Immature natural killer cell (primary cell): Measurements from ENCODE around the gene FBXO36. TPM values are rescaled to one million over a fixed set of nuclear protein-coding genes. Genes with fewer than 3 reads are reported as not detected.

Experiments
- DNase-seq, 3 donors: peaks; one replicate each; pipeline ENCODE4 v3.0.0; 2022; ENCODE audit warnings: mixed read lengths in 1 of 3
- H3K27ac Mint-ChIP-seq, 6 donors: one replicate each; pipeline ENCODE4 v1.8.0; 2020; ENCODE audit warnings: mixed read lengths in 6 of 6, mild to moderate bottlenecking in 5 of 6, inconsistent platforms in 4 of 6, moderate library complexity in 3 of 6
- H3K27me3 Mint-ChIP-seq, 3 donors: one replicate each; pipeline ENCODE4 v1.8.0; 2020 to 2021; ENCODE audit warnings: low read depth in 3 of 3, mild to moderate bottlenecking in 3 of 3, mixed read lengths in 3 of 3, moderate library complexity in 3 of 3, inconsistent platforms in 1 of 3
- H3K36me3 Mint-ChIP-seq, 3 donors: one replicate each; pipeline ENCODE4 v1.8.0; 2020; ENCODE audit warnings: mixed read lengths in 3 of 3, inconsistent platforms in 2 of 3, mild to moderate bottlenecking in 2 of 3
- H3K4me1 Mint-ChIP-seq, 2 donors: one replicate each; pipeline ENCODE4 v1.8.0; 2020; ENCODE audit warnings: inconsistent platforms in 2 of 2, mild to moderate bottlenecking in 2 of 2, mixed read lengths in 2 of 2, moderate library complexity in 1 of 2
- H3K4me3 Mint-ChIP-seq, 5 donors: one replicate each; pipeline ENCODE4 v1.8.0; 2020; ENCODE audit warnings: mild to moderate bottlenecking in 5 of 5, mixed read lengths in 5 of 5, inconsistent platforms in 3 of 5, moderate library complexity in 3 of 5
- H3K9me3 Mint-ChIP-seq, 6 donors: one replicate each; pipeline ENCODE4 v1.8.0; 2020; ENCODE audit warnings: mild to moderate bottlenecking in 6 of 6, mixed read lengths in 6 of 6, inconsistent platforms in 4 of 6, moderate library complexity in 3 of 6
- polyA plus RNA-seq, 3 donors: library from polyadenylated mRNA; unstranded; fragments of 300-500 nt; fragmentation: Illumina TruSeq; gene quantifications; one replicate each; pipeline ENCODE4 v1.2.3, GENCODE V29; 2021

FBXO36 gene
- polyA plus RNA-seq, 3 donors from 2014 or later, result 0.41 to 3.7 (median 1.3) TPM

GRCh38 chr2:230011617-230012016 is 89.3 kb downstream of the FBXO36 start:
- no peak overlapping the region for H3K27ac Mint-ChIP-seq
- peaks cover 3 to 9% of the 10 kb centered on the region in 2 donors for H3K4me1 Mint-ChIP-seq
- no peak overlapping the region for H3K4me3 Mint-ChIP-seq
- DNase-seq, result no peak
- peaks cover 0 to 1% (median 0%) of the 10 kb centered on the region in 3 donors for H3K27me3 Mint-ChIP-seq
- H3K9me3 Mint-ChIP-seq, result no peaks in the 10 kb centered on the region
- no peaks in the 10 kb centered on the region for H3K36me3 Mint-ChIP-seq

- H3K27me3 Mint-ChIP-seq, result peaks cover 0 to 1% (median 0%) of the 10 kb centered on the region in 3 donors
- H3K27ac Mint-ChIP-seq, result no peak overlapping the region
- peaks cover 3 to 9% of the 10 kb centered on the region in 2 donors for H3K4me1 Mint-ChIP-seq
- H3K36me3 Mint-ChIP-seq, result no peaks in the 10 kb centered on the region
- no peaks in the 10 kb centered on the region for H3K9me3 Mint-ChIP-seq
- DNase-seq, result no peak
- no peak overlapping the region for H3K4me3 Mint-ChIP-seq
Observed at GRCh38 chr2:230012267-230012884, 90.1 kb downstream of the FBXO36 start.

- Mint-ChIP-seq H3K9me3 (no peaks in the 10 kb centered on the region), H3K4me3 (no peak overlapping the region), H3K36me3 (no peaks in the 10 kb centered on the region), H3K27ac (no peak overlapping the region), H3K4me1 (no peaks in the 10 kb centered on the region), H3K27me3 (peaks cover 0 to 7% (median 0%) of the 10 kb centered on the region in 3 donors)
- DNase-seq, result no peak
Observed at GRCh38 chr2:230016844-230017243, 94.5 kb downstream of the FBXO36 start.

GRCh38 chr2:230018153-230018552 is 95.8 kb downstream of the FBXO36 start:
- no peaks in the 10 kb centered on the region for H3K9me3 Mint-ChIP-seq
- H3K4me3 Mint-ChIP-seq, result no peak overlapping the region
- H3K4me1 Mint-ChIP-seq, result no peaks in the 10 kb centered on the region
- peaks cover 0 to 7% (median 0%) of the 10 kb centered on the region in 3 donors for H3K27me3 Mint-ChIP-seq
- H3K36me3 Mint-ChIP-seq, result no peaks in the 10 kb centered on the region
- no peak overlapping the region for H3K27ac Mint-ChIP-seq
- no peak for DNase-seq

GRCh38 chr2:230019742-230020141 is 97.4 kb downstream of the FBXO36 start:
- no peak overlapping the region for H3K4me3 Mint-ChIP-seq
- H3K27me3 Mint-ChIP-seq, result peaks cover 0 to 8% (median 0%) of the 10 kb centered on the region in 3 donors
- no peak overlapping the region for H3K27ac Mint-ChIP-seq
- no peaks in the 10 kb centered on the region for H3K9me3 Mint-ChIP-seq
- DNase-seq, result no peak
- no peaks in the 10 kb centered on the region for H3K4me1 Mint-ChIP-seq
- no peaks in the 10 kb centered on the region for H3K36me3 Mint-ChIP-seq

- H3K9me3 Mint-ChIP-seq, result no peaks in the 10 kb centered on the region
- no peaks in the 10 kb centered on the region for H3K4me1 Mint-ChIP-seq
- H3K27ac Mint-ChIP-seq, result no peak overlapping the region
- H3K36me3 Mint-ChIP-seq, result no peaks in the 10 kb centered on the region
- no peak overlapping the region for H3K4me3 Mint-ChIP-seq
- no peak for DNase-seq
- H3K27me3 Mint-ChIP-seq, result peaks cover 0 to 8% (median 0%) of the 10 kb centered on the region in 3 donors
Observed at GRCh38 chr2:230023313-230023712, 101.0 kb downstream of the FBXO36 start.

GRCh38 chr2:230042195-230042594 is 119.9 kb downstream of the FBXO36 start:
- no peak for DNase-seq
- H3K27ac Mint-ChIP-seq, result no peak overlapping the region
- no peaks in the 10 kb centered on the region for H3K36me3 Mint-ChIP-seq
- no peaks in the 10 kb centered on the region for H3K9me3 Mint-ChIP-seq
- no peak overlapping the region for H3K4me3 Mint-ChIP-seq
- H3K4me1 Mint-ChIP-seq, result no peaks in the 10 kb centered on the region
- peaks cover 0 to 3% (median 2%) of the 10 kb centered on the region in 3 donors for H3K27me3 Mint-ChIP-seq

GRCh38 chr2:230043025-230043424 is 120.7 kb downstream of the FBXO36 start:
- Mint-ChIP-seq H3K36me3 (no peaks in the 10 kb centered on the region), H3K27me3 (peaks cover 0 to 3% (median 2%) of the 10 kb centered on the region in 3 donors), H3K4me3 (no peak overlapping the region), H3K9me3 (no peaks in the 10 kb centered on the region), H3K27ac (no peak overlapping the region), H3K4me1 (no peaks in the 10 kb centered on the region)
- DNase-seq, result no peak

GRCh38 chr2:230043461-230043860 is 121.2 kb downstream of the FBXO36 start:
- Mint-ChIP-seq H3K27me3 (peaks cover 0 to 3% (median 2%) of the 10 kb centered on the region in 3 donors), H3K36me3 (no peaks in the 10 kb centered on the region), H3K4me3 (no peak overlapping the region), H3K9me3 (no peaks in the 10 kb centered on the region), H3K27ac (no peak overlapping the region), H3K4me1 (no peaks in the 10 kb centered on the region)
- no peak for DNase-seq

GRCh38 chr2:230046491-230046890 is 124.2 kb downstream of the FBXO36 start:
- Mint-ChIP-seq H3K9me3 (no peaks in the 10 kb centered on the region), H3K36me3 (no peaks in the 10 kb centered on the region), H3K27ac (no peak overlapping the region), H3K4me1 (no peaks in the 10 kb centered on the region), H3K27me3 (peaks cover 0 to 2% (median 1%) of the 10 kb centered on the region in 3 donors), H3K4me3 (no peak overlapping the region)
- DNase-seq, result no peak

- H3K4me3 Mint-ChIP-seq, result no peak overlapping the region
- H3K4me1 Mint-ChIP-seq, result no peaks in the 10 kb centered on the region
Observed at GRCh38 chr2:230048010-230048671, 125.8 kb downstream of the FBXO36 start.

GRCh38 chr2:230050136-230050535 is 127.8 kb downstream of the FBXO36 start:
- Mint-ChIP-seq H3K4me3 (no peak overlapping the region), H3K9me3 (no peaks in the 10 kb centered on the region), H3K36me3 (no peaks in the 10 kb centered on the region), H3K27ac (no peak overlapping the region), H3K4me1 (no peaks in the 10 kb centered on the region), H3K27me3 (peaks cover 0 to 2% (median 0%) of the 10 kb centered on the region in 3 donors)
- no peak for DNase-seq

More at GRCh38 chr2:230048010-230048671, 125.8 kb downstream of the FBXO36 start:
- Mint-ChIP-seq H3K27ac (no peak overlapping the region), H3K36me3 (no peaks in the 10 kb centered on the region), H3K9me3 (no peaks in the 10 kb centered on the region), H3K27me3 (peaks cover 0 to 2% (median 1%) of the 10 kb centered on the region in 3 donors)
- no peak for DNase-seq

- Mint-ChIP-seq H3K27me3 (no peaks in the 10 kb centered on the region), H3K4me3 (no peak overlapping the region), H3K27ac (no peak overlapping the region), H3K36me3 (no peaks in the 10 kb centered on the region), H3K9me3 (no peaks in the 10 kb centered on the region), H3K4me1 (no peaks in the 10 kb centered on the region)
- no peak for DNase-seq
Observed at GRCh38 chr2:230052299-230052698, 130.0 kb downstream of the FBXO36 start.

- Mint-ChIP-seq H3K4me1 (no peaks in the 10 kb centered on the region), H3K27ac (no peak overlapping the region), H3K36me3 (peaks cover 0 to 3% (median 0%) of the 10 kb centered on the region in 3 donors), H3K9me3 (no peaks in the 10 kb centered on the region), H3K27me3 (no peaks in the 10 kb centered on the region), H3K4me3 (no peak overlapping the region)
- DNase-seq, result no peak
Observed at GRCh38 chr2:230053753-230054478, 131.6 kb downstream of the FBXO36 start.
